HCT116 (cell line): Measurements from ENCODE around the gene RBMS1. TPM values are rescaled to one million over a fixed set of nuclear protein-coding genes. Genes with fewer than 3 reads are reported as not detected.

ENCODE experiments used
- ATAC-seq: fragments of 200-7000 bp; cut with Tn5 transposase; 2 replicates; pipeline ENCODE4 v1.9.1; 2020; ENCODE audit warnings: mild to moderate bottlenecking, moderate library complexity
- BruUV-seq: library from RNA; stranded (reverse); fragments of 400-500 nt; replicated peaks from 2 replicates; lab custom pipeline; 2021; lab: Mats Ljungman, UMichigan
- CTCF ChIA-PET: fragments of 300-600 bp; sonication (Branson Sonifier 250); formaldehyde crosslinking; loops from one replicate; lab custom pipeline; 2021; ENCODE audit warnings: antibody characterized with exemption; lab: Charles Lee
- POLR2A ChIA-PET: fragments of 300-600, 350-600 bp; sonication (Branson Sonifier 250); formaldehyde crosslinking; loops from one replicate; lab custom pipeline; 2021; ENCODE audit warnings: antibody characterized with exemption; lab: Charles Lee
- RAD21 ChIA-PET, 2 experiments: fragments of 300-600 bp; sonication (Branson Sonifier 250); formaldehyde crosslinking; loops; one replicate each; lab custom pipeline; 2023; ENCODE audit warnings: low total read pairs in 2 of 2; ENCODE audit not compliant: uncharacterized antibody in 2 of 2, unreplicated experiment in 2 of 2, low non-redundant PET in 1 of 2; lab: Charles Lee
- DNase-seq: peaks from one replicate; pipeline ENCODE4 v3.0.0-alpha.2; 2010; ENCODE audit warnings: low read depth, low spot score
- H2AFZ ChIP-seq: fragments of 200-600 bp; shearing (Covaris generic), sonication (generic); 2 replicates; pipeline ENCODE4 v1.6.1; 2017; ENCODE audit warnings: low read depth, mixed run types, mixed read lengths, antibody characterized with exemption, low read length; ENCODE audit not compliant: poor library complexity, severe bottlenecking
- H3K27ac ChIP-seq: 2 replicates; pipeline ENCODE4 v1.5.1; 2012; ENCODE audit warnings: low read depth, low read length
- H3K27me3 ChIP-seq: fragments of 200-600 bp; sonication (generic); 2 replicates; pipeline ENCODE4 v1.6.1; 2016; ENCODE audit warnings: mixed run types, low read length, mixed read lengths; ENCODE audit not compliant: insufficient read depth
- H3K36me3 ChIP-seq, 2 experiments: fragments of 200-500 bp in 1 of 2; fragments of 200-600 bp in 1 of 2; sonication (Bioruptor generic) in 1 of 2; sonication (generic) in 1 of 2; 2 replicates each; pipeline versions ENCODE4 v1.5.1 to v1.6.1; 2014 to 2016; ENCODE audit warnings: low read length in 2 of 2, inconsistent platforms in 1 of 2, mixed read lengths in 1 of 2, mixed run types in 1 of 2; ENCODE audit not compliant: insufficient read depth in 2 of 2, control insufficient read depth in 1 of 2
- H3K4me1 ChIP-seq, 2 experiments: fragments of 200-600 bp in 1 of 2; sonication (generic) in 1 of 2; 2 replicates each; pipeline versions ENCODE4 v1.5.1 to v1.6.1; 2012 to 2017; ENCODE audit warnings: low read length in 2 of 2, inconsistent platforms in 1 of 2, mild to moderate bottlenecking in 1 of 2, mixed read lengths in 1 of 2, mixed run types in 1 of 2, moderate library complexity in 1 of 2; ENCODE audit not compliant: insufficient read depth in 2 of 2, control insufficient read depth in 1 of 2
- H3K4me2 ChIP-seq: fragments of 200-600 bp; sonication (generic); 2 replicates; pipeline ENCODE4 v1.6.1; 2017; ENCODE audit warnings: mixed run types, low read length, mixed read lengths
- H3K4me3 ChIP-seq, 2 experiments: fragments of 200-600 bp in 1 of 2; sonication (generic) in 1 of 2; replicated peaks in 1 of 2; 2 replicates each; pipeline ENCODE4 v1.5.1; 2011 to 2016; ENCODE audit warnings: low read length in 2 of 2, control low read depth in 1 of 2, low read depth in 1 of 2, mild to moderate bottlenecking in 1 of 2, mixed read lengths in 1 of 2, mixed run types in 1 of 2
- H3K79me2 ChIP-seq: fragments of 200-600 bp; sonication (generic); 2 replicates; pipeline ENCODE4 v1.6.1; 2017; ENCODE audit warnings: mild to moderate bottlenecking, mixed run types, low read length, moderate library complexity, mixed read lengths; ENCODE audit not compliant: insufficient read depth
- H3K9ac ChIP-seq: fragments of 200-600 bp; sonication (generic); 2 replicates; pipeline ENCODE4 v1.6.1; 2016; ENCODE audit warnings: low read length, mixed read lengths
- H3K9me2 ChIP-seq: fragments of 200-600 bp; sonication (generic), shearing (Covaris generic); 2 replicates; pipeline ENCODE4 v1.6.1; 2017; ENCODE audit warnings: mixed run types, mild to moderate bottlenecking, moderate library complexity; ENCODE audit not compliant: insufficient read depth
- H3K9me3 ChIP-seq, 2 experiments: fragments of 200-500 bp in 1 of 2; fragments of 200-600 bp in 1 of 2; sonication (Bioruptor generic) in 1 of 2; sonication (generic) in 1 of 2; 2 replicates each; pipeline ENCODE4 v1.6.1; 2014 to 2017; ENCODE audit warnings: low read length in 2 of 2, mixed read lengths in 2 of 2, inconsistent platforms in 1 of 2, low read depth in 1 of 2, mild to moderate bottlenecking in 1 of 2, mixed run types in 1 of 2, moderate library complexity in 1 of 2; ENCODE audit not compliant: control insufficient read depth in 1 of 2, insufficient read depth in 1 of 2
- H4K20me1 ChIP-seq: fragments of 200-600 bp; sonication (generic), shearing (Covaris generic); 2 replicates; pipeline ENCODE4 v1.6.1; 2017; ENCODE audit warnings: mixed run types, mild to moderate bottlenecking, moderate library complexity; ENCODE audit not compliant: insufficient read depth
- ATF3 ChIP-seq: IDR thresholded peaks from 2 replicates; pipeline ENCODE4 v1.6.1; 2012
- ELF1 ChIP-seq: IDR thresholded peaks from 2 replicates; pipeline ENCODE4 v1.6.1; 2012; ENCODE audit warnings: low read depth, borderline replicate concordance
- EZH2 ChIP-seq: fragments of 200-600 bp; sonication (generic); IDR thresholded peaks from 2 replicates; pipeline ENCODE4 v1.6.1; 2017; ENCODE audit warnings: antibody characterized with exemption, mixed run types
- JUND ChIP-seq: IDR thresholded peaks from 2 replicates; pipeline ENCODE4 v1.6.1; 2012
- POLR2AphosphoS5 ChIP-seq: IDR thresholded peaks from 2 replicates; pipeline ENCODE4 v1.6.1; 2011; ENCODE audit warnings: mild to moderate bottlenecking, low read depth, low read length, moderate library complexity
- RAD21 ChIP-seq: IDR thresholded peaks from 2 replicates; pipeline ENCODE4 v1.6.1; 2012; ENCODE audit warnings: low read depth, mild to moderate bottlenecking
- SP1 ChIP-seq: IDR thresholded peaks from 2 replicates; pipeline ENCODE4 v1.6.1; 2012; ENCODE audit warnings: low read depth
- TCF7L2 ChIP-seq: IDR thresholded peaks from 2 replicates; pipeline ENCODE4 v1.7.0; 2011; ENCODE audit warnings: borderline replicate concordance, inconsistent platforms; ENCODE audit not compliant: insufficient read depth, insufficient read length; ENCODE audit errors: extremely low read depth
- ZBTB33 ChIP-seq: IDR thresholded peaks from 2 replicates; pipeline ENCODE4 v1.6.1; 2011; ENCODE audit warnings: mild to moderate bottlenecking, low read length, moderate library complexity; ENCODE audit not compliant: insufficient replicate concordance; ENCODE audit errors: extremely low read depth
- intact Hi-C: fragments of 100-400 bp; cut with micrococcal nuclease; formaldehyde crosslinking; loops from 2 replicates; pipeline ENCODE4 v1.10.0; 2022
- total RNA-seq: library from RNA; stranded (reverse); gene quantifications from one replicate; pipeline ENCODE4 v1.2.1, GENCODE V29; 2021; ENCODE audit not compliant: unreplicated experiment

RBMS1 gene
- total RNA-seq, 1 experiment from 2014 or later: 17.6 TPM

GRCh38 chr2:160352500-160352899, 141.1 kb downstream of the RBMS1 start (continued):
- no peak for TF ChIP-seq ATF3
- no peak for TF ChIP-seq TCF7L2
- no peak for TF ChIP-seq SP1

- H3K4me3 ChIP-seq: no peak overlapping the region
- POLR2A ChIA-PET: no interaction called here
- H3K27me3 ChIP-seq: no peaks in the 10 kb centered on the region
- H4K20me1 ChIP-seq: no peaks in the 10 kb centered on the region
- RAD21 ChIA-PET: interaction anchor here in 1 of 2 experiments (1.2 kb wide), 1 partner anchor 643 kb away, joined by 3 read pairs; no protein-coding TSS in a partner anchor
- no TSS peak for BruUV-seq
- intact Hi-C loops: loop anchor here (2.0 kb wide), 1 partner anchor 567 kb away; no protein-coding TSS in a partner anchor
- CTCF ChIA-PET: interaction anchor here (1.2 to 1.6 kb wide), 2 partner anchors 242 to 618 kb away, joined by 4 to 5 read pairs; no protein-coding TSS in a partner anchor
- TF ChIP-seq ATF3: no peak
- TF ChIP-seq ELF1: no peak
- TF ChIP-seq EZH2: no peak
- no peak for TF ChIP-seq RAD21
- TF ChIP-seq JUND: no peak
- TF ChIP-seq POLR2AphosphoS5: no peak
- no peak for TF ChIP-seq ZBTB33
- H3K4me2 ChIP-seq: no peak overlapping the region
- DNase-seq (no peak), ATAC-seq (no peak)
- no peak overlapping the region for H3K27ac ChIP-seq
- H3K36me3 ChIP-seq: no peaks in the 10 kb centered on the region
- no peak overlapping the region for H3K9ac ChIP-seq
- H3K9me3 ChIP-seq: no peaks in the 10 kb centered on the region
- no peaks in the 10 kb centered on the region for H3K79me2 ChIP-seq
- H3K9me2 ChIP-seq: no peaks in the 10 kb centered on the region
- no peaks in the 10 kb centered on the region for H3K4me1 ChIP-seq
- H2AFZ ChIP-seq: no peak overlapping the region
These were observed 141.7 kb downstream of the RBMS1 start for GRCh38 chr2:160351956-160352355.
